Neuronal stem cell (in vitro differentiated cells): ENCODE results near the gene CLUH.
"Not testable (repeated sequence)": the region's sequence is repeated elsewhere in the genome, so short reads cannot be mapped to it uniquely, and the experiment has no call there.

Source experiments
- DNase-seq: peaks from one replicate; pipeline ENCODE4 v3.0.0-alpha.2; 2013; ENCODE audit warnings: low spot score
- H2AFZ ChIP-seq: one replicate; pipeline ENCODE4 v1.6.1; 2013; ENCODE audit warnings: mild to moderate bottlenecking, low read length, inconsistent platforms
- H2AK5ac ChIP-seq: 2 replicates; pipeline ENCODE4 v1.6.1; 2013; ENCODE audit warnings: low read depth, mild to moderate bottlenecking, inconsistent platforms, low read length, moderate library complexity, mixed read lengths
- H2BK120ac ChIP-seq: 2 replicates; pipeline ENCODE4 v1.6.1; 2013; ENCODE audit warnings: low read depth, mild to moderate bottlenecking, inconsistent platforms, low read length, moderate library complexity, mixed read lengths
- H2BK12ac ChIP-seq: one replicate; pipeline ENCODE4 v1.6.1; 2013; ENCODE audit warnings: low read length, inconsistent platforms
- H2BK15ac ChIP-seq: 2 replicates; pipeline ENCODE4 v1.6.1; 2013; ENCODE audit warnings: mild to moderate bottlenecking, low read length, inconsistent platforms, mixed read lengths
- H2BK5ac ChIP-seq: one replicate; pipeline ENCODE4 v1.6.1; 2013; ENCODE audit warnings: inconsistent platforms, mild to moderate bottlenecking, low read length, moderate library complexity
- H3K14ac ChIP-seq: one replicate; pipeline ENCODE4 v1.6.1; 2013; ENCODE audit warnings: low read length, inconsistent platforms
- H3K18ac ChIP-seq: 2 replicates; pipeline ENCODE4 v1.6.1; 2013; ENCODE audit warnings: low read length, inconsistent platforms
- H3K23ac ChIP-seq: 2 replicates; pipeline ENCODE4 v1.6.1; 2013; ENCODE audit warnings: low read depth, mild to moderate bottlenecking, mixed read lengths, low read length, inconsistent platforms; ENCODE audit not compliant: poor library complexity
- H3K27ac ChIP-seq: replicated peaks from 3 replicates; pipeline ENCODE4 v1.5.1; 2013; ENCODE audit warnings: low read length, inconsistent platforms
- H3K27me3 ChIP-seq, 3 experiments: 2 replicates each; pipeline ENCODE4 v1.6.1; 2013; ENCODE audit warnings: low read length in 3 of 3, mild to moderate bottlenecking in 2 of 3, inconsistent platforms in 1 of 3, low read depth in 1 of 3, mixed read lengths in 1 of 3, moderate library complexity in 1 of 3; ENCODE audit not compliant: control insufficient read depth in 3 of 3, insufficient read depth in 3 of 3
- H3K36me3 ChIP-seq, 2 donors: replicated peaks in 1 of 2; 2 replicates each; pipeline ENCODE4 v1.6.1; 2013; ENCODE audit warnings: low read length in 2 of 2; ENCODE audit not compliant: control insufficient read depth in 2 of 2, insufficient read depth in 2 of 2
- H3K4ac ChIP-seq: 2 replicates; pipeline ENCODE4 v1.6.1; 2013; ENCODE audit warnings: inconsistent platforms, mild to moderate bottlenecking, low read length, moderate library complexity
- H3K4me1 ChIP-seq, 2 donors: 1 replicate in 1 of 2; 2 replicates in 1 of 2; pipeline ENCODE4 v1.6.1; 2013; ENCODE audit warnings: low read length in 2 of 2, low read depth in 1 of 2; ENCODE audit not compliant: control insufficient read depth in 2 of 2, insufficient read depth in 1 of 2
- H3K4me2 ChIP-seq: one replicate; pipeline ENCODE4 v1.6.1; 2013; ENCODE audit warnings: mild to moderate bottlenecking, low read length, inconsistent platforms; ENCODE audit not compliant: insufficient read depth, poor library complexity, severe bottlenecking
- H3K4me3 ChIP-seq, 2 donors: 2 replicates each; pipeline ENCODE4 v1.5.1; 2013; ENCODE audit warnings: low read length in 2 of 2, mild to moderate bottlenecking in 2 of 2, inconsistent platforms in 1 of 2, moderate library complexity in 1 of 2
- H3K79me1 ChIP-seq: one replicate; pipeline ENCODE4 v1.6.1; 2013; ENCODE audit warnings: low read depth, mild to moderate bottlenecking, inconsistent platforms, low read length, moderate library complexity
- H3K9ac ChIP-seq: one replicate; pipeline ENCODE4 v1.6.1; 2013; ENCODE audit warnings: mild to moderate bottlenecking, low read depth, low read length, inconsistent platforms; ENCODE audit not compliant: poor library complexity
- H3K9me3 ChIP-seq, 2 donors: replicated peaks in 1 of 2; 2 replicates each; pipeline versions ENCODE3 to v1.6.1; 2013; ENCODE audit warnings: low read length in 2 of 2, mild to moderate bottlenecking in 2 of 2, inconsistent platforms in 1 of 2, low read depth in 1 of 2, mixed read lengths in 1 of 2, moderate library complexity in 1 of 2; ENCODE audit not compliant: control insufficient read depth in 2 of 2, insufficient read depth in 1 of 2
- H4K8ac ChIP-seq: one replicate; pipeline ENCODE4 v1.6.1; 2013; ENCODE audit warnings: low read depth, mild to moderate bottlenecking, inconsistent platforms, low read length, moderate library complexity
- H4K91ac ChIP-seq: one replicate; pipeline ENCODE4 v1.6.1; 2013; ENCODE audit warnings: low read length, low read depth, mild to moderate bottlenecking, inconsistent platforms; ENCODE audit not compliant: poor library complexity
- WGBS, 2 donors: extraction: QIAGEN DNeasy Blood & Tissue Kit; methylation state at CpG; one replicate each; pipeline ENCODE4 v1.1.7; 2013; ENCODE audit warnings: missing lambda C conversion rate in 2 of 2, mixed read lengths in 1 of 2; ENCODE audit not compliant: insufficient read length in 2 of 2, insufficient replicate concordance in 1 of 2; ENCODE audit errors: extremely low coverage in 2 of 2; 5-methylcytosine and 5-hydroxymethylcytosine counted together

Gene CLUH

GRCh38 chr17:2680961-2681360 is 30.6 kb downstream of the CLUH start:
- WGBS, 2 donors: no CpG with 5 or more reads among the region's 2 CpGs

GRCh38 chr17:2679247-2679646 is 32.3 kb downstream of the CLUH start:
- WGBS, 2 donors: no CpG with 5 or more reads among the region's 1 CpG
- H3K4me3 ChIP-seq, H4K91ac ChIP-seq, H3K18ac ChIP-seq, H3K27ac ChIP-seq, H4K8ac ChIP-seq, H2AK5ac ChIP-seq, H2BK5ac ChIP-seq, H2BK15ac ChIP-seq, H2BK12ac ChIP-seq, H3K4me2 ChIP-seq, H3K79me1 ChIP-seq, H3K23ac ChIP-seq, H3K9me3 ChIP-seq, H3K14ac ChIP-seq, H2BK120ac ChIP-seq, H2AFZ ChIP-seq, H3K4me1 ChIP-seq, H3K27me3 ChIP-seq, H3K9ac ChIP-seq, H3K4ac ChIP-seq, DNase-seq: not testable (repeated sequence)
- H3K36me3 ChIP-seq: peaks cover 26 to 94% of the 10 kb centered on the region in 2 donors

More at GRCh38 chr17:2680961-2681360, 30.6 kb downstream of the CLUH start:
- DNase-seq: no peak
- H2AK5ac ChIP-seq: no peak overlapping the region
- H3K4me3 ChIP-seq: no peak overlapping the region
- H2BK12ac ChIP-seq: no peak overlapping the region
- H3K14ac ChIP-seq: no peak overlapping the region
- no peak overlapping the region for H3K9ac ChIP-seq
- no peak overlapping the region for H4K91ac ChIP-seq
- no peaks in the 10 kb centered on the region for H3K9me3 ChIP-seq
- no peak overlapping the region for H3K18ac ChIP-seq
- H3K79me1 ChIP-seq: no peaks in the 10 kb centered on the region
- H3K4me2 ChIP-seq: no peak overlapping the region
- peaks cover 2% of the 10 kb centered on the region in 2 donors for H3K4me1 ChIP-seq
- no peak overlapping the region for H4K8ac ChIP-seq
- H3K27ac ChIP-seq: no peak overlapping the region
- no peak overlapping the region for H2BK120ac ChIP-seq
- H2BK15ac ChIP-seq: no peak overlapping the region
- no peak overlapping the region for H3K23ac ChIP-seq
- H3K36me3 ChIP-seq: peaks cover 22 to 88% of the 10 kb centered on the region in 2 donors
- no peak overlapping the region for H3K4ac ChIP-seq
- no peak overlapping the region for H2BK5ac ChIP-seq
- H3K27me3 ChIP-seq: no peaks in the 10 kb centered on the region
- no peak overlapping the region for H2AFZ ChIP-seq

- Histone ChIP-seq H2AFZ (no peak overlapping the region), H4K91ac (no peak overlapping the region), H3K4me3 (no peak overlapping the region), H3K18ac (no peak overlapping the region), H3K4me2 (no peak overlapping the region), H3K79me1 (peaks cover 3% of the 10 kb centered on the region), H2BK15ac (no peak overlapping the region), H2AK5ac (no peak overlapping the region), H3K36me3 (peaks cover 23 to 96% of the 10 kb centered on the region in 2 donors), H3K27me3 (no peaks in the 10 kb centered on the region), H3K9me3 (peaks cover 0 to 24% of the 10 kb centered on the region in 2 donors), H4K8ac (no peak overlapping the region), H3K4me1 (no peaks in the 10 kb centered on the region), H2BK5ac (no peak overlapping the region), H3K27ac (no peak overlapping the region), H2BK120ac (no peak overlapping the region), H3K23ac (no peak overlapping the region), H2BK12ac (no peak overlapping the region), H3K4ac (no peak overlapping the region), H3K9ac (no peak overlapping the region), H3K14ac (no peak overlapping the region)
- no peak for DNase-seq
- WGBS, 2 donors: no CpG with 5 or more reads among the region's 5 CpGs
Measured at GRCh38 chr17:2672026-2672425, 39.5 kb downstream of the CLUH start.

- not testable (repeated sequence) for H3K14ac ChIP-seq, H2BK120ac ChIP-seq, H3K27ac ChIP-seq, H3K9ac ChIP-seq, H3K4me2 ChIP-seq, H2AFZ ChIP-seq, H4K91ac ChIP-seq, H3K18ac ChIP-seq, H3K79me1 ChIP-seq, H3K4ac ChIP-seq, H2BK15ac ChIP-seq, H2AK5ac ChIP-seq, H3K23ac ChIP-seq, H3K27me3 ChIP-seq, H4K8ac ChIP-seq, H3K4me1 ChIP-seq, H3K4me3 ChIP-seq, H3K9me3 ChIP-seq, DNase-seq, H2BK5ac ChIP-seq, H2BK12ac ChIP-seq
- H3K36me3 ChIP-seq: peaks cover 1 to 55% of the 10 kb centered on the region in 2 donors
- no CpG with 5 or more reads among the region's 4 CpGs for WGBS, 2 donors
Measured at GRCh38 chr17:2660410-2660809, 51.2 kb downstream of the CLUH start.
